Measurements from ENCODE around the gene FBRSL1.

Gene FBRSL1

GRCh38 chr12:132447731-132448462 lies 42.1 kb upstream of the FBRSL1 start:
- Histone ChIP-seq H3K4me1 (ENCODE audit: control insufficient read depth in 1 of 2, insufficient read depth in 2 of 2, low read length in 2 of 2) (peaks cover 0 to 4% of the 10 kb centered on the region in 2 donors), H3K27me3 (ENCODE audit: low read depth, low read length) (no peaks in the 10 kb centered on the region), H3K27ac (ENCODE audit: low read length) (no peak overlapping the region), H3K4me3 (ENCODE audit: low read depth in 1 of 2, low read length in 2 of 2) (no peak overlapping the region), H3K36me3 (ENCODE audit: control insufficient read depth in 1 of 2, insufficient read depth in 2 of 2, low read length in 2 of 2) (no peaks in the 10 kb centered on the region), H3K9me3 (ENCODE audit: control insufficient read depth in 1 of 2, low read length in 2 of 2) (no peaks in the 10 kb centered on the region)

GRCh38 chr12:132448463-132448820 lies 41.5 kb upstream of the FBRSL1 start:
- no peaks in the 10 kb centered on the region for H3K27me3 ChIP-seq (ENCODE audit: low read depth, low read length)
- peaks cover 0 to 4% of the 10 kb centered on the region in 2 donors for H3K4me1 ChIP-seq (ENCODE audit: control insufficient read depth in 1 of 2, insufficient read depth in 2 of 2, low read length in 2 of 2)
- no peaks in the 10 kb centered on the region for H3K9me3 ChIP-seq (ENCODE audit: control insufficient read depth in 1 of 2, low read length in 2 of 2)
- no peak overlapping the region for H3K4me3 ChIP-seq (ENCODE audit: low read depth in 1 of 2, low read length in 2 of 2)
- no peak overlapping the region for H3K27ac ChIP-seq (ENCODE audit: low read length)
- H3K36me3 ChIP-seq (ENCODE audit: control insufficient read depth in 1 of 2, insufficient read depth in 2 of 2, low read length in 2 of 2) = no peaks in the 10 kb centered on the region

- H3K36me3 ChIP-seq (ENCODE audit: control insufficient read depth in 1 of 2, insufficient read depth in 2 of 2, low read length in 2 of 2) = no peaks in the 10 kb centered on the region
- H3K27me3 ChIP-seq (ENCODE audit: low read depth, low read length) = no peaks in the 10 kb centered on the region
- H3K9me3 ChIP-seq (ENCODE audit: control insufficient read depth in 1 of 2, low read length in 2 of 2) = no peaks in the 10 kb centered on the region
- no peak overlapping the region for H3K4me3 ChIP-seq (ENCODE audit: low read depth in 1 of 2, low read length in 2 of 2)
- peaks cover 0 to 4% of the 10 kb centered on the region in 2 donors for H3K4me1 ChIP-seq (ENCODE audit: control insufficient read depth in 1 of 2, insufficient read depth in 2 of 2, low read length in 2 of 2)
- no peak overlapping the region for H3K27ac ChIP-seq (ENCODE audit: low read length)
These were observed 40.2 kb upstream of the FBRSL1 start for GRCh38 chr12:132449565-132450417.

GRCh38 chr12:132450418-132451171 lies 39.4 kb upstream of the FBRSL1 start:
- Histone ChIP-seq H3K27ac (ENCODE audit: low read length) (no peak overlapping the region), H3K4me1 (ENCODE audit: control insufficient read depth in 1 of 2, insufficient read depth in 2 of 2, low read length in 2 of 2) (peaks cover 0 to 4% of the 10 kb centered on the region in 2 donors), H3K27me3 (ENCODE audit: low read depth, low read length) (no peaks in the 10 kb centered on the region), H3K36me3 (ENCODE audit: control insufficient read depth in 1 of 2, insufficient read depth in 2 of 2, low read length in 2 of 2) (no peaks in the 10 kb centered on the region), H3K9me3 (ENCODE audit: control insufficient read depth in 1 of 2, low read length in 2 of 2) (no peaks in the 10 kb centered on the region), H3K4me3 (ENCODE audit: low read depth in 1 of 2, low read length in 2 of 2) (no peak overlapping the region)

GRCh38 chr12:132451172-132451835 lies 38.6 kb upstream of the FBRSL1 start:
- H3K27me3 ChIP-seq (ENCODE audit: low read depth, low read length) = no peaks in the 10 kb centered on the region
- no peaks in the 10 kb centered on the region for H3K36me3 ChIP-seq (ENCODE audit: control insufficient read depth in 1 of 2, insufficient read depth in 2 of 2, low read length in 2 of 2)
- no peak overlapping the region for H3K27ac ChIP-seq (ENCODE audit: low read length)
- no peaks in the 10 kb centered on the region for H3K9me3 ChIP-seq (ENCODE audit: control insufficient read depth in 1 of 2, low read length in 2 of 2)
- H3K4me3 ChIP-seq (ENCODE audit: low read depth in 1 of 2, low read length in 2 of 2) = no peak overlapping the region
- H3K4me1 ChIP-seq (ENCODE audit: control insufficient read depth in 1 of 2, insufficient read depth in 2 of 2, low read length in 2 of 2) = peaks cover 0 to 4% of the 10 kb centered on the region in 2 donors

GRCh38 chr12:132451836-132452195 lies 38.1 kb upstream of the FBRSL1 start:
- H3K36me3 ChIP-seq (ENCODE audit: control insufficient read depth in 1 of 2, insufficient read depth in 2 of 2, low read length in 2 of 2) = no peaks in the 10 kb centered on the region
- peaks cover 0 to 4% of the 10 kb centered on the region in 2 donors for H3K4me1 ChIP-seq (ENCODE audit: control insufficient read depth in 1 of 2, insufficient read depth in 2 of 2, low read length in 2 of 2)
- H3K9me3 ChIP-seq (ENCODE audit: control insufficient read depth in 1 of 2, low read length in 2 of 2) = no peaks in the 10 kb centered on the region
- H3K4me3 ChIP-seq (ENCODE audit: low read depth in 1 of 2, low read length in 2 of 2) = no peak overlapping the region
- H3K27me3 ChIP-seq (ENCODE audit: low read depth, low read length) = no peaks in the 10 kb centered on the region
- H3K27ac ChIP-seq (ENCODE audit: low read length) = no peak overlapping the region

- Histone ChIP-seq H3K27me3 (ENCODE audit: low read depth, low read length) (no peaks in the 10 kb centered on the region), H3K27ac (ENCODE audit: low read length) (no peak overlapping the region), H3K4me3 (ENCODE audit: low read depth in 1 of 2, low read length in 2 of 2) (no peak overlapping the region), H3K36me3 (ENCODE audit: control insufficient read depth in 1 of 2, insufficient read depth in 2 of 2, low read length in 2 of 2) (no peaks in the 10 kb centered on the region), H3K4me1 (ENCODE audit: control insufficient read depth in 1 of 2, insufficient read depth in 2 of 2, low read length in 2 of 2) (peaks cover 0 to 4% of the 10 kb centered on the region in 2 donors), H3K9me3 (ENCODE audit: control insufficient read depth in 1 of 2, low read length in 2 of 2) (no peaks in the 10 kb centered on the region)
These were observed 37.2 kb upstream of the FBRSL1 start for GRCh38 chr12:132452596-132453350.

GRCh38 chr12:132453361-132454192 lies 36.4 kb upstream of the FBRSL1 start:
- Histone ChIP-seq H3K4me3 (ENCODE audit: low read depth in 1 of 2, low read length in 2 of 2) (no peak overlapping the region), H3K27me3 (ENCODE audit: low read depth, low read length) (no peaks in the 10 kb centered on the region), H3K36me3 (ENCODE audit: control insufficient read depth in 1 of 2, insufficient read depth in 2 of 2, low read length in 2 of 2) (no peaks in the 10 kb centered on the region), H3K9me3 (ENCODE audit: control insufficient read depth in 1 of 2, low read length in 2 of 2) (no peaks in the 10 kb centered on the region), H3K27ac (ENCODE audit: low read length) (no peak overlapping the region), H3K4me1 (ENCODE audit: control insufficient read depth in 1 of 2, insufficient read depth in 2 of 2, low read length in 2 of 2) (peaks cover 0 to 4% of the 10 kb centered on the region in 2 donors)

- Histone ChIP-seq H3K27ac (ENCODE audit: low read length) (no peak overlapping the region), H3K4me1 (ENCODE audit: control insufficient read depth in 1 of 2, insufficient read depth in 2 of 2, low read length in 2 of 2) (peaks cover 0 to 4% of the 10 kb centered on the region in 2 donors), H3K36me3 (ENCODE audit: control insufficient read depth in 1 of 2, insufficient read depth in 2 of 2, low read length in 2 of 2) (no peaks in the 10 kb centered on the region), H3K9me3 (ENCODE audit: control insufficient read depth in 1 of 2, low read length in 2 of 2) (no peaks in the 10 kb centered on the region), H3K27me3 (ENCODE audit: low read depth, low read length) (no peaks in the 10 kb centered on the region), H3K4me3 (ENCODE audit: low read depth in 1 of 2, low read length in 2 of 2) (no peak overlapping the region)
These were observed 35.6 kb upstream of the FBRSL1 start for GRCh38 chr12:132454193-132454932.
